NCI-H2196 (cell line): Measurements from ENCODE around the gene PADI2.

Experiments used
- DNase-seq: peaks from one replicate; lab custom pipeline; 2025; ENCODE audit not compliant: unreplicated experiment; lab: John Stamatoyannopoulos, UW

PADI2 gene

GRCh38 chr1:17140279-17140678, 21.0 kb upstream of the PADI2 start:
- no peak for DNase-seq

- no peak for DNase-seq
These were observed 20.4 kb upstream of the PADI2 start for GRCh38 chr1:17139637-17140036.

GRCh38 chr1:17137441-17137840, 18.2 kb upstream of the PADI2 start:
- no peak for DNase-seq

- no peak for DNase-seq
These were observed 17.7 kb upstream of the PADI2 start for GRCh38 chr1:17136936-17137335.

- no peak for DNase-seq
These were observed 16.9 kb upstream of the PADI2 start for GRCh38 chr1:17136145-17136544.

- DNase-seq, result peak; percentile 54
These were observed 16.3 kb upstream of the PADI2 start for GRCh38 chr1:17135530-17135929.

- no peak for DNase-seq
These were observed 15.5 kb upstream of the PADI2 start for GRCh38 chr1:17134724-17135123.

GRCh38 chr1:17134034-17134433, 14.8 kb upstream of the PADI2 start:
- no peak for DNase-seq

GRCh38 chr1:17130138-17130635, 10.9 kb upstream of the PADI2 start:
- no peak for DNase-seq

GRCh38 chr1:17128361-17128760, 9.1 kb upstream of the PADI2 start:
- no peak for DNase-seq

GRCh38 chr1:17125756-17126237, 6.5 kb upstream of the PADI2 start:
- DNase-seq, result peak; percentile 90

GRCh38 chr1:17123196-17124045, 4.2 kb upstream of the PADI2 start:
- no peak for DNase-seq

GRCh38 chr1:17122521-17123164, 3.4 kb upstream of the PADI2 start:
- no peak for DNase-seq

- DNase-seq, result no peak
These were observed 2.6 kb upstream of the PADI2 start for GRCh38 chr1:17121881-17122280.

GRCh38 chr1:17120962-17121837, 1.9 kb upstream of the PADI2 start:
- DNase-seq, result peak; percentile 44

GRCh38 chr1:17120481-17120877, 1.2 kb upstream of the PADI2 start:
- DNase-seq, result no peak

- DNase-seq, result no peak
These were observed 676 bp upstream of the PADI2 start for GRCh38 chr1:17119773-17120480.

- DNase-seq, result no peak
These were observed 560 bp downstream of the PADI2 start for GRCh38 chr1:17118706-17119075.

- no peak for DNase-seq
These were observed 983 bp downstream of the PADI2 start for GRCh38 chr1:17118268-17118667.

GRCh38 chr1:17117451-17118265, 1.6 kb downstream of the PADI2 start:
- peak; percentile 58 for DNase-seq
